ENCODE data around the gene DEFB127. TPM values are rescaled to one million over a fixed set of nuclear protein-coding genes. Genes with fewer than 3 reads are reported as not detected.

DEFB127 gene
- total and polyA plus RNA-seq, 2 of the 8 experiments (the other 6 are each of a cell fraction or from before 2014, with no cell fraction given), result not detected

DNA sequence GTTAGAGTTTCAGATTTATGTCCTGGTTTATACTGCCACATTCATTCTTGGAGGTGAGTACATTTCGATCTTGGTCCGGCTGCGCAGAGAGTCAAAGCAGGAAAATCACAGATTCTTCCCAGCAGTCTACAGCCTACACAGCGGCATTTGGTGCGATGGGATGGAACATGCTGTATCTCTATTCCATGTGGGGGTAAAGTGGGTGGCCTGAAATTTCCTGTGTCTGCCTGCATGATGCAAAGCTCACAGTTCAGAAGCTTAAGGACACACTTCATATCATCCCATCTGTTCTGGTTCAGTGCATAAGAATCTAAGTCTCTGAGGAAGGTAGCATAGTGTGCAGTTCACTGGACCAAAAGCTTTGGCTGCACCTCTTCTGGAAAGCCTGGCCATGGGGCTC is at the start of gene DEFB127 (continued):
- TF ChIP-seq, protein P1, sequence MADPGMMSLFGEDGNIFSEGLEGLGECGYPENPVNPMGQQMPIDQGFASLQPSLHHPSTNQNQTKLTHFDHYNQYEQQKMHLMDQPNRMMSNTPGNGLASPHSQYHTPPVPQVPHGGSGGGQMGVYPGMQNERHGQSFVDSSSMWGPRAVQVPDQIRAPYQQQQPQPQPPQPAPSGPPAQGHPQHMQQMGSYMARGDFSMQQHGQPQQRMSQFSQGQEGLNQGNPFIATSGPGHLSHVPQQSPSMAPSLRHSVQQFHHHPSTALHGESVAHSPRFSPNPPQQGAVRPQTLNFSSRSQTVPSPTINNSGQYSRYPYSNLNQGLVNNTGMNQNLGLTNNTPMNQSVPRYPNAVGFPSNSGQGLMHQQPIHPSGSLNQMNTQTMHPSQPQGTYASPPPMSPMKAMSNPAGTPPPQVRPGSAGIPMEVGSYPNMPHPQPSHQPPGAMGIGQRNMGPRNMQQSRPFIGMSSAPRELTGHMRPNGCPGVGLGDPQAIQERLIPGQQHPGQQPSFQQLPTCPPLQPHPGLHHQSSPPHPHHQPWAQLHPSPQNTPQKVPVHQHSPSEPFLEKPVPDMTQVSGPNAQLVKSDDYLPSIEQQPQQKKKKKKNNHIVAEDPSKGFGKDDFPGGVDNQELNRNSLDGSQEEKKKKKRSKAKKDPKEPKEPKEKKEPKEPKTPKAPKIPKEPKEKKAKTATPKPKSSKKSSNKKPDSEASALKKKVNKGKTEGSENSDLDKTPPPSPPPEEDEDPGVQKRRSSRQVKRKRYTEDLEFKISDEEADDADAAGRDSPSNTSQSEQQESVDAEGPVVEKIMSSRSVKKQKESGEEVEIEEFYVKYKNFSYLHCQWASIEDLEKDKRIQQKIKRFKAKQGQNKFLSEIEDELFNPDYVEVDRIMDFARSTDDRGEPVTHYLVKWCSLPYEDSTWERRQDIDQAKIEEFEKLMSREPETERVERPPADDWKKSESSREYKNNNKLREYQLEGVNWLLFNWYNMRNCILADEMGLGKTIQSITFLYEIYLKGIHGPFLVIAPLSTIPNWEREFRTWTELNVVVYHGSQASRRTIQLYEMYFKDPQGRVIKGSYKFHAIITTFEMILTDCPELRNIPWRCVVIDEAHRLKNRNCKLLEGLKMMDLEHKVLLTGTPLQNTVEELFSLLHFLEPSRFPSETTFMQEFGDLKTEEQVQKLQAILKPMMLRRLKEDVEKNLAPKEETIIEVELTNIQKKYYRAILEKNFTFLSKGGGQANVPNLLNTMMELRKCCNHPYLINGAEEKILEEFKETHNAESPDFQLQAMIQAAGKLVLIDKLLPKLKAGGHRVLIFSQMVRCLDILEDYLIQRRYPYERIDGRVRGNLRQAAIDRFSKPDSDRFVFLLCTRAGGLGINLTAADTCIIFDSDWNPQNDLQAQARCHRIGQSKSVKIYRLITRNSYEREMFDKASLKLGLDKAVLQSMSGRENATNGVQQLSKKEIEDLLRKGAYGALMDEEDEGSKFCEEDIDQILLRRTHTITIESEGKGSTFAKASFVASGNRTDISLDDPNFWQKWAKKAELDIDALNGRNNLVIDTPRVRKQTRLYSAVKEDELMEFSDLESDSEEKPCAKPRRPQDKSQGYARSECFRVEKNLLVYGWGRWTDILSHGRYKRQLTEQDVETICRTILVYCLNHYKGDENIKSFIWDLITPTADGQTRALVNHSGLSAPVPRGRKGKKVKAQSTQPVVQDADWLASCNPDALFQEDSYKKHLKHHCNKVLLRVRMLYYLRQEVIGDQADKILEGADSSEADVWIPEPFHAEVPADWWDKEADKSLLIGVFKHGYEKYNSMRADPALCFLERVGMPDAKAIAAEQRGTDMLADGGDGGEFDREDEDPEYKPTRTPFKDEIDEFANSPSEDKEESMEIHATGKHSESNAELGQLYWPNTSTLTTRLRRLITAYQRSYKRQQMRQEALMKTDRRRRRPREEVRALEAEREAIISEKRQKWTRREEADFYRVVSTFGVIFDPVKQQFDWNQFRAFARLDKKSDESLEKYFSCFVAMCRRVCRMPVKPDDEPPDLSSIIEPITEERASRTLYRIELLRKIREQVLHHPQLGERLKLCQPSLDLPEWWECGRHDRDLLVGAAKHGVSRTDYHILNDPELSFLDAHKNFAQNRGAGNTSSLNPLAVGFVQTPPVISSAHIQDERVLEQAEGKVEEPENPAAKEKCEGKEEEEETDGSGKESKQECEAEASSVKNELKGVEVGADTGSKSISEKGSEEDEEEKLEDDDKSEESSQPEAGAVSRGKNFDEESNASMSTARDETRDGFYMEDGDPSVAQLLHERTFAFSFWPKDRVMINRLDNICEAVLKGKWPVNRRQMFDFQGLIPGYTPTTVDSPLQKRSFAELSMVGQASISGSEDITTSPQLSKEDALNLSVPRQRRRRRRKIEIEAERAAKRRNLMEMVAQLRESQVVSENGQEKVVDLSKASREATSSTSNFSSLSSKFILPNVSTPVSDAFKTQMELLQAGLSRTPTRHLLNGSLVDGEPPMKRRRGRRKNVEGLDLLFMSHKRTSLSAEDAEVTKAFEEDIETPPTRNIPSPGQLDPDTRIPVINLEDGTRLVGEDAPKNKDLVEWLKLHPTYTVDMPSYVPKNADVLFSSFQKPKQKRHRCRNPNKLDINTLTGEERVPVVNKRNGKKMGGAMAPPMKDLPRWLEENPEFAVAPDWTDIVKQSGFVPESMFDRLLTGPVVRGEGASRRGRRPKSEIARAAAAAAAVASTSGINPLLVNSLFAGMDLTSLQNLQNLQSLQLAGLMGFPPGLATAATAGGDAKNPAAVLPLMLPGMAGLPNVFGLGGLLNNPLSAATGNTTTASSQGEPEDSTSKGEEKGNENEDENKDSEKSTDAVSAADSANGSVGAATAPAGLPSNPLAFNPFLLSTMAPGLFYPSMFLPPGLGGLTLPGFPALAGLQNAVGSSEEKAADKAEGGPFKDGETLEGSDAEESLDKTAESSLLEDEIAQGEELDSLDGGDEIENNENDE (IDR thresholded peaks at IDR 0.05; ENCODE audit: insufficient replicate concordance, low read length), result no peak
- TF ChIP-seq KDM5A (IDR thresholded peaks at IDR 0.05; ENCODE audit: low read length) (no peak), POLR2AphosphoS5 (IDR thresholded peaks at IDR 0.05; ENCODE audit: low read depth, low read length) (no peak), CHD2 (IDR thresholded peaks at IDR 0.05; ENCODE audit: low read length) (no peak), SIX5 (IDR thresholded peaks at IDR 0.05; ENCODE audit: low read depth, low read length) (no peak), RNF2 (IDR thresholded peaks at IDR 0.05; ENCODE audit: borderline replicate concordance, low read depth, low read length, missing control alignments, poor library complexity, severe bottlenecking) (no peak), USF2 (IDR thresholded peaks at IDR 0.05; ENCODE audit: low read length) (no peak), BACH1 (IDR thresholded peaks at IDR 0.05; ENCODE audit: low read length) (no peak), PHF8 (conservative IDR thresholded peaks at IDR 0.05; ENCODE audit: low read depth, low read length) (no peak), NRF1 (IDR thresholded peaks at IDR 0.05; ENCODE audit: low read depth, low read length) (no peak)
